Measurements from ENCODE around the gene MARCHF3.

DNA sequence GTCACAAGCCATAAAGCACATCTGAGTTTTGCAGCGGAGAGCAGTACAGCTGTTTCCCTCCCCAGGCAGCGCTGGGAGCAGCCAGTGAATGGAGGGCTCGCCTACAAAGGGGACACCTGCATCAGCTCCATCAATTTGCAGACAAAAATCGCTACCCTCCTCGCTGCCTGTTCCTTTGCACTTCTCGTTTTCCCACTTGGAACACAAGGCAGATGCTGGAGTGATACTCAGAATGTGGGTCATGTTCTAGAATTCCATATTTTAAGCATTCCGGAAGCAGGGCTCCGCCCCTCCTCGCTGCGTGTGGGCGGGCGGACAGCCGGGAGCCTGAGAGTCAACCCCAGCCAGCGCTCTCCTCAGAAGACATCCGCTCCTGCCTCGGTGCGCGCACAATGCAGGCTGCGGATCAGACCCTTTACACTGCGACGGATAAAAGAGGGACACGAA lies 161.3 kb downstream of the MARCHF3 start:
- TF ChIP-seq POLR2A (IDR thresholded peaks at IDR 0.05; ENCODE audit: low read length): peak; percentile 15
- no peak for TF ChIP-seq GATA1 (IDR thresholded peaks at IDR 0.05; ENCODE audit: low read depth, low read length)

Data from erythroblast (primary cell).